Smooth muscle cell (in vitro differentiated cells): ENCODE data around the gene FBXL7. TPM values are rescaled to one million over a fixed set of nuclear protein-coding genes. Genes with fewer than 3 reads are reported as not detected.

Experiments used
- DNase-seq: peaks from one replicate; lab custom pipeline; 2025; ENCODE audit not compliant: unreplicated experiment; lab: John Stamatoyannopoulos, UW
- H2AFZ ChIP-seq: fragments of 200-600 bp; sonication (generic); 2 replicates; pipeline ENCODE4 v1.6.0; 2016; ENCODE audit warnings: antibody characterized with exemption, low read depth, mild to moderate bottlenecking
- H3F3A ChIP-seq: fragments of 200-600 bp; sonication (generic); 2 replicates; pipeline ENCODE4 v1.6.0; 2017; ENCODE audit warnings: antibody characterized with exemption, low read depth
- H3K27ac ChIP-seq: fragments of 200-600 bp; sonication (generic); 2 replicates; pipeline ENCODE4 v1.5.1; 2016; ENCODE audit warnings: low read depth, mild to moderate bottlenecking
- H3K27me3 ChIP-seq: fragments of 200-600 bp; sonication (generic); 2 replicates; pipeline ENCODE4 v1.6.1; 2016; ENCODE audit warnings: low read depth, mild to moderate bottlenecking
- H3K36me3 ChIP-seq: fragments of 200-600 bp; sonication (generic); 2 replicates; pipeline ENCODE4 v1.5.1; 2016; ENCODE audit warnings: low read depth
- H3K4me1 ChIP-seq: fragments of 200-600 bp; sonication (generic); 2 replicates; pipeline ENCODE4 v1.5.1; 2016; ENCODE audit warnings: low read depth
- H3K4me2 ChIP-seq: fragments of 200-600 bp; sonication (generic); 2 replicates; pipeline ENCODE4 v1.6.0; 2016; ENCODE audit warnings: mild to moderate bottlenecking
- H3K4me3 ChIP-seq: fragments of 200-600 bp; sonication (generic); 2 replicates; pipeline ENCODE4 v1.5.1; 2016; ENCODE audit warnings: mild to moderate bottlenecking
- H3K79me2 ChIP-seq: fragments of 200-600 bp; sonication (generic); 2 replicates; pipeline ENCODE4 v1.6.0; 2016; ENCODE audit warnings: low read depth, mild to moderate bottlenecking
- H3K9ac ChIP-seq: fragments of 200-600 bp; sonication (generic); 2 replicates; pipeline ENCODE4 v1.6.0; 2016; ENCODE audit warnings: low read depth
- H3K9me3 ChIP-seq: fragments of 200-600 bp; sonication (generic); replicated peaks from 2 replicates; pipeline ENCODE4 v1.5.1; 2016; ENCODE audit warnings: low read depth
- H4K20me1 ChIP-seq: fragments of 200-600 bp; sonication (generic); 2 replicates; pipeline ENCODE4 v1.6.0; 2016; ENCODE audit warnings: low read depth
- WGBS: methylation state at CpG from one replicate; pipeline ENCODE4 v1.1.7; 2016; ENCODE audit warnings: low lambda C conversion rate; 5-methylcytosine and 5-hydroxymethylcytosine counted together
- polyA plus RNA-seq: library from polyadenylated mRNA; unstranded; fragments of >200 nt; fragmentation: Nextera tagmentation; extraction: Ambion mirVana; gene quantifications from 2 replicates; pipeline ENCODE4 v1.2.1, GENCODE V29; 2016
- total RNA-seq: library from RNA; depleted of rRNA; stranded (reverse); fragments of >200 nt; gene quantifications from 2 replicates; pipeline ENCODE4 v1.2.3, GENCODE V29; 2014
- TF ChIP-seq, protein P1 (sequence below): fragments of 200-600 bp; sonication (generic); IDR thresholded peaks from 2 replicates; pipeline ENCODE4 v1.5.1; 2017; ENCODE audit warnings: borderline replicate concordance, mild to moderate bottlenecking, antibody characterized with exemption; ENCODE audit not compliant: insufficient read depth, poor library complexity, severe bottlenecking

Gene FBXL7
- total and polyA plus RNA-seq, 2 experiments from 2014 or later, result 20.2 to 21.0 TPM

DNA sequence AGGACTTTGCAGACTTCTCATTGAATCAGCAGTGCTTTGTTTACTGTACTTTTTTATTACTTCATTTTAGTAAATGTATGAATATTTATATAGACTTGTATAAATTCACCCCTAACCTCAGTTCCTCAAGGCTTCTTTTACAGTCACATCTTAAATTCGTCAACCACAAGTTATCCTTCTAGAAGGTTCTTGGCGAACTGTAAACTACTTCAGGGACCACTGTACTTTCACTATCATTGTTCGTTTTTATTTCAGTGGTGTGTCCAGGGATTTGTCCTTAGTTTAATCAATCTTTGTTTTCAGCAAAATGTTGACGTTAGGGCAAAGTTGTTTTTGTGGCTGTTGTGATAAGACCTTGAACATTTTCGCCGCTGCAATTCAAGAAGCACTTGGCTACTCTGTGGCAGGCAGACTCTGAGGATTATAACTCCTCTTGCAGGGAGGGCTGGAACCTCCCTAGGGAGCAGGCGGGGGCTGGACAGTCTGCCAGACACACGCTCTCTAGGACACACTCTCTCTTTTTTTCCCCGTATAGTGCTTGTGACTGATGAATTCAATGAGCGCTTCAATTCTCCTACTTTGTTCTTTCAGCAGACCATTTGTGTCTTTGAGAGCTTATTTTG, 252.8 kb downstream of the FBXL7 start:
- Histone ChIP-seq H4K20me1 (peaks cover 94% of the 10 kb centered on the region), H2AFZ (no peak overlapping the region), H3F3A (no peaks in the 10 kb centered on the region), H3K4me2 (peak overlapping the region; percentile 83), H3K9me3 (no peaks in the 10 kb centered on the region), H3K4me3 (peak overlapping the region; percentile 47), H3K27ac (peak overlapping the region; percentile 24), H3K27me3 (no peaks in the 10 kb centered on the region), H3K36me3 (no peaks in the 10 kb centered on the region), H3K4me1 (no peaks in the 10 kb centered on the region), H3K79me2 (peaks cover 32% of the 10 kb centered on the region), H3K9ac (no peak overlapping the region)
- WGBS, result 34% methylated on average over 10 of the region's 10 CpGs
- TF ChIP-seq, protein P1, sequence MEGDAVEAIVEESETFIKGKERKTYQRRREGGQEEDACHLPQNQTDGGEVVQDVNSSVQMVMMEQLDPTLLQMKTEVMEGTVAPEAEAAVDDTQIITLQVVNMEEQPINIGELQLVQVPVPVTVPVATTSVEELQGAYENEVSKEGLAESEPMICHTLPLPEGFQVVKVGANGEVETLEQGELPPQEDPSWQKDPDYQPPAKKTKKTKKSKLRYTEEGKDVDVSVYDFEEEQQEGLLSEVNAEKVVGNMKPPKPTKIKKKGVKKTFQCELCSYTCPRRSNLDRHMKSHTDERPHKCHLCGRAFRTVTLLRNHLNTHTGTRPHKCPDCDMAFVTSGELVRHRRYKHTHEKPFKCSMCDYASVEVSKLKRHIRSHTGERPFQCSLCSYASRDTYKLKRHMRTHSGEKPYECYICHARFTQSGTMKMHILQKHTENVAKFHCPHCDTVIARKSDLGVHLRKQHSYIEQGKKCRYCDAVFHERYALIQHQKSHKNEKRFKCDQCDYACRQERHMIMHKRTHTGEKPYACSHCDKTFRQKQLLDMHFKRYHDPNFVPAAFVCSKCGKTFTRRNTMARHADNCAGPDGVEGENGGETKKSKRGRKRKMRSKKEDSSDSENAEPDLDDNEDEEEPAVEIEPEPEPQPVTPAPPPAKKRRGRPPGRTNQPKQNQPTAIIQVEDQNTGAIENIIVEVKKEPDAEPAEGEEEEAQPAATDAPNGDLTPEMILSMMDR, result no peak
- peak; percentile 2 for DNase-seq

DNA sequence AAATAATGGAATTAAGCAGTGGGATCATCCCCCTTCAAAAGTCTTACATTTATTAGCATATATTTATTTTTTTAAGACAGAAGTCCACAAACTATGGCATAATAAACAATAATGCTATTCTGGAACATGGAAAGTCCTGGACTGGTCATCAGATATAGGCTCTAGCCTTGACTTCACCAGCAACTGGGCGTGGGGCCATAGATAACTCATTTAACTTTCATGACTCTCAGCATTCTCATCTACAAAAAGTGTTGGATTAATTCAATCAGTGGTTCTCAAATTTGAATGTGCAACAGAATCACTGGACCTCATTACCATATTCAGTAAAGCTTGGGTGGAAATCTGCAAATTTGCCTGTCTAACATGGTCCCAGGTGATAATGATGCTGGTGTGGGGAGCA, 253.8 kb downstream of the FBXL7 start:
- WGBS, result 92% methylated on average over 1 of the region's 1 CpG
- H3F3A ChIP-seq, result no peaks in the 10 kb centered on the region
- no peak overlapping the region for H3K4me2 ChIP-seq
- no peak for DNase-seq
- peaks cover 37% of the 10 kb centered on the region for H3K79me2 ChIP-seq
- no peak overlapping the region for H3K4me3 ChIP-seq
- H4K20me1 ChIP-seq, result peaks cover 94% of the 10 kb centered on the region
- no peak overlapping the region for H2AFZ ChIP-seq
- H3K36me3 ChIP-seq, result no peaks in the 10 kb centered on the region
- H3K9me3 ChIP-seq, result no peaks in the 10 kb centered on the region
- no peaks in the 10 kb centered on the region for H3K27me3 ChIP-seq
- H3K27ac ChIP-seq, result no peak overlapping the region
- no peak overlapping the region for H3K9ac ChIP-seq
- TF ChIP-seq, protein P1, result no peak
- H3K4me1 ChIP-seq, result no peaks in the 10 kb centered on the region

- TF ChIP-seq, protein P1, result no peak
- Histone ChIP-seq H3F3A (no peaks in the 10 kb centered on the region), H3K9me3 (no peaks in the 10 kb centered on the region), H2AFZ (no peak overlapping the region), H3K27me3 (no peaks in the 10 kb centered on the region), H4K20me1 (peaks cover 94% of the 10 kb centered on the region), H3K27ac (peak overlapping the region; percentile 1), H3K4me3 (no peak overlapping the region), H3K79me2 (peaks cover 48% of the 10 kb centered on the region), H3K9ac (no peak overlapping the region), H3K36me3 (no peaks in the 10 kb centered on the region), H3K4me2 (peak overlapping the region; percentile 64), H3K4me1 (no peaks in the 10 kb centered on the region)
- DNase-seq, result no peak
- 20% methylated on average over 1 of the region's 1 CpG for WGBS
Observed at GRCh38 chr5:15757103-15757502, 257.1 kb downstream of the FBXL7 start.

DNA sequence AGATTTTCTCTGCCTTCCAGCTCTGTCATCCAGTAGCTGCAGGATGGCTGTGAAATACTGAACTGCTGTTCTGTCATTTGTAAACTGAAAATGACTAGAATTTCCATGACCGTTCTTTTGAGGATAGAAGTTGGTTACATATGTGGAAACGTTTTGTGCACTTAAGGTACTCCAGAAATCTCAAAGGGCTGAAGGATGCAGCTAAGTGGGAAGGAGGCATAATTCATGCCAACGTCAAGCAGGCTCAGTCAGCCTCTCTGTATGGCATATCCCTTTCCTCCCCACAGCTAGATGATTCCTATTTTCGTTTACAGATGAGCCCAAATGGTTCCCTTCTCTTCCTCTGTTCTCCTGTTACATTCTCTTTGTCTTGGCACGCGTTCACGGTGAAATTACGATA, 257.6 kb downstream of the FBXL7 start:
- no peak overlapping the region for H2AFZ ChIP-seq
- H3K79me2 ChIP-seq, result peaks cover 46% of the 10 kb centered on the region
- no peaks in the 10 kb centered on the region for H3F3A ChIP-seq
- H3K4me3 ChIP-seq, result no peak overlapping the region
- no peak overlapping the region for H3K27ac ChIP-seq
- WGBS, result 78% methylated on average over 8 of the region's 8 CpGs
- no peak for DNase-seq
- H3K9ac ChIP-seq, result no peak overlapping the region
- H3K4me1 ChIP-seq, result no peaks in the 10 kb centered on the region
- peak overlapping the region; percentile 64 for H3K4me2 ChIP-seq
- TF ChIP-seq, protein P1, result no peak
- H4K20me1 ChIP-seq, result peaks cover 89% of the 10 kb centered on the region
- no peaks in the 10 kb centered on the region for H3K36me3 ChIP-seq
- no peaks in the 10 kb centered on the region for H3K9me3 ChIP-seq
- H3K27me3 ChIP-seq, result no peaks in the 10 kb centered on the region
